ENCODE data around the gene KIF5B. TPM values are rescaled to one million over a fixed set of nuclear protein-coding genes. Genes with fewer than 3 reads are reported as not detected.

KIF5B gene
- total RNA-seq, 1 experiment from 2014 or later: 63.2 TPM

GRCh38 chr10:32077896-32078485, 21.8 kb upstream of the KIF5B start:
- Mint-ChIP-seq H3K4me1 (peaks cover 12% of the 10 kb centered on the region), H3K36me3 (no peaks in the 10 kb centered on the region), H3K27me3 (ENCODE audit: low read depth) (peaks cover 3% of the 10 kb centered on the region; the same call in 1 of the 2 replicates), H3K9me3 (no peaks in the 10 kb centered on the region), H3K27ac (no peak overlapping the region; the same call in 1 of the 2 replicates), H3K4me3 (no peak overlapping the region)
- DNase-seq (ENCODE audit: low spot score) (no peak), ATAC-seq (no peak)
- TF ChIP-seq, protein P1, sequence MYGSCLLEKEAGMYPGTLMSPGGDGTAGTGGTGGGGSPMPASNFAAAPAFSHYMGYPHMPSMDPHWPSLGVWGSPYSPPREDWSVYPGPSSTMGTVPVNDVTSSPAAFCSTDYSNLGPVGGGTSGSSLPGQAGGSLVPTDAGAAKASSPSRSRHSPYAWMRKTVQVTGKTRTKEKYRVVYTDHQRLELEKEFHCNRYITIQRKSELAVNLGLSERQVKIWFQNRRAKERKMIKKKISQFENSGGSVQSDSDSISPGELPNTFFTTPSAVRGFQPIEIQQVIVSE (CRISPR knock-in tag; IDR thresholded peaks at IDR 0.05; ENCODE audit: borderline replicate concordance): no peak
- no peak for TF ChIP-seq EMX1 (CRISPR knock-in tag; IDR thresholded peaks at IDR 0.05)
- TF ChIP-seq, protein P2, sequence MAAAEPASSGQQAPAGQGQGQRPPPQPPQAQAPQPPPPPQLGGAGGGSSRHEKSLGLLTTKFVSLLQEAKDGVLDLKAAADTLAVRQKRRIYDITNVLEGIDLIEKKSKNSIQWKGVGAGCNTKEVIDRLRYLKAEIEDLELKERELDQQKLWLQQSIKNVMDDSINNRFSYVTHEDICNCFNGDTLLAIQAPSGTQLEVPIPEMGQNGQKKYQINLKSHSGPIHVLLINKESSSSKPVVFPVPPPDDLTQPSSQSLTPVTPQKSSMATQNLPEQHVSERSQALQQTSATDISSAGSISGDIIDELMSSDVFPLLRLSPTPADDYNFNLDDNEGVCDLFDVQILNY (CRISPR knock-in tag; IDR thresholded peaks at IDR 0.05): no peak
- no peak for TF ChIP-seq ATF2 (CRISPR knock-in tag; IDR thresholded peaks at IDR 0.05; ENCODE audit: borderline replicate concordance, low read depth)
- TF ChIP-seq PRDM15 (CRISPR knock-in tag; IDR thresholded peaks at IDR 0.05): no peak
- TF ChIP-seq, protein P3, sequence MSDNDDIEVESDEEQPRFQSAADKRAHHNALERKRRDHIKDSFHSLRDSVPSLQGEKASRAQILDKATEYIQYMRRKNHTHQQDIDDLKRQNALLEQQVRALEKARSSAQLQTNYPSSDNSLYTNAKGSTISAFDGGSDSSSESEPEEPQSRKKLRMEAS (CRISPR knock-in tag; IDR thresholded peaks at IDR 0.05): no peak
- TF ChIP-seq, protein P4, sequence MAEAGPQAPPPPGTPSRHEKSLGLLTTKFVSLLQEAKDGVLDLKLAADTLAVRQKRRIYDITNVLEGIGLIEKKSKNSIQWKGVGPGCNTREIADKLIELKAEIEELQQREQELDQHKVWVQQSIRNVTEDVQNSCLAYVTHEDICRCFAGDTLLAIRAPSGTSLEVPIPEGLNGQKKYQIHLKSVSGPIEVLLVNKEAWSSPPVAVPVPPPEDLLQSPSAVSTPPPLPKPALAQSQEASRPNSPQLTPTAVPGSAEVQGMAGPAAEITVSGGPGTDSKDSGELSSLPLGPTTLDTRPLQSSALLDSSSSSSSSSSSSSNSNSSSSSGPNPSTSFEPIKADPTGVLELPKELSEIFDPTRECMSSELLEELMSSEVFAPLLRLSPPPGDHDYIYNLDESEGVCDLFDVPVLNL (CRISPR knock-in tag; IDR thresholded peaks at IDR 0.05; ENCODE audit: borderline replicate concordance, low read depth): no peak
- no peak for TF ChIP-seq NFE2L1 (CRISPR knock-in tag; IDR thresholded peaks at IDR 0.05)
- TF ChIP-seq ZBTB43 (CRISPR knock-in tag; IDR thresholded peaks at IDR 0.05): no peak
- TF ChIP-seq, protein P5, sequence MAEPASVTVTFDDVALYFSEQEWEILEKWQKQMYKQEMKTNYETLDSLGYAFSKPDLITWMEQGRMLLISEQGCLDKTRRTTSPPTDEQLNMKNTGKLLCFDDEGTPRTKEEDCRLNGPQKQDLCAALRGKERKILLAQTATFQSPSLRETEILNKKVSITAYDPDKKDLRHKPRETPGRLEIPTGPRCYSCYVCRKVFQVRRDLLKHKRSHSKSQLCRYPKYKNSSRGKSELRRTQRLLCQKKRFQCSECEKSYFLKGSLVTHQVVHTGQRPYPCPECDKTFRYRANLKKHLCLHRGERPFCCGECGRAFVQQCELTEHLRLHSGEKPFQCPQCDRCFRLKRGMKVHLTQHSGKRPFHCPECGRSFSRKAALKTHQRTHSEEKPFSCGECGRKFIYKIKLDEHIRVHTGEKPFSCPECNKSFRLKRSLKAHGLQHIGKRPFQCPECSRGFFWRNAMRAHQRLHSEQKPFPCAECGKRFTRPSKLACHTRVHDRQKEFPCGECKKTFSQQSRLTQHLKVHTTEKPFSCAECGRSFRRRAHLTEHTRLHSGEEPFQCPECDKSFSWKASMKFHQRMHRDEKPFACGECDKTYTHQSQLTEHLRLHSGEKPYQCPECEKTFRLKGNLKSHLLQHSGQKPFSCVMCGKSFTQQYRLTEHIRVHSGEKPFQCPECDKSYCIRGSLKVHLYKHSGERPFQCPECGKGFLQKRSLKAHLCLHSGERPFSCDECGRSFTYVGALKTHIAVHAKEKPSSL (CRISPR knock-in tag; conservative IDR thresholded peaks at IDR 0.05): no peak
- TF ChIP-seq ZNF121 (CRISPR knock-in tag; IDR thresholded peaks at IDR 0.05): no peak
- TF ChIP-seq JUN (CRISPR knock-in tag; IDR thresholded peaks at IDR 0.05): no peak
- TF ChIP-seq ETV6 (CRISPR knock-in tag; IDR thresholded peaks at IDR 0.05): no peak
- TF ChIP-seq, protein P6, sequence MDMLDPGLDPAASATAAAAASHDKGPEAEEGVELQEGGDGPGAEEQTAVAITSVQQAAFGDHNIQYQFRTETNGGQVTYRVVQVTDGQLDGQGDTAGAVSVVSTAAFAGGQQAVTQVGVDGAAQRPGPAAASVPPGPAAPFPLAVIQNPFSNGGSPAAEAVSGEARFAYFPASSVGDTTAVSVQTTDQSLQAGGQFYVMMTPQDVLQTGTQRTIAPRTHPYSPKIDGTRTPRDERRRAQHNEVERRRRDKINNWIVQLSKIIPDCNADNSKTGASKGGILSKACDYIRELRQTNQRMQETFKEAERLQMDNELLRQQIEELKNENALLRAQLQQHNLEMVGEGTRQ (CRISPR knock-in tag; IDR thresholded peaks at IDR 0.05): no peak
- no peak for TF ChIP-seq FOXK1 (CRISPR knock-in tag; IDR thresholded peaks at IDR 0.05)
- no peak for TF ChIP-seq STAT6 (CRISPR knock-in tag; conservative IDR thresholded peaks at IDR 0.05; ENCODE audit: low read depth)
- no peak for TF ChIP-seq ZNF138 (CRISPR knock-in tag; conservative IDR thresholded peaks at IDR 0.05)
- TF ChIP-seq ATF3 (CRISPR knock-in tag; conservative IDR thresholded peaks at IDR 0.05): no peak
- ChIA-PET POLR2A (no interaction called here), CTCF (no interaction called here)
